RWPE1 (cell line): ENCODE measurements around the gene TGM6.

Source experiments
- CTCF ChIA-PET: fragments of 350-600 bp; sonication (Branson Sonifier 250); formaldehyde crosslinking; extraction: SDS; loops from one replicate; lab custom pipeline; 2021; lab: Yijun Ruan, JAX
- POLR2A ChIA-PET: fragments of 400-600 bp; formaldehyde crosslinking; extraction: SDS; loops from one replicate; lab custom pipeline; 2020; ENCODE audit warnings: antibody characterized with exemption; ENCODE audit not compliant: low non-redundant PET; lab: Yijun Ruan, JAX
- DNase-seq: peaks from one replicate; pipeline ENCODE4 v3.0.0; 2012; ENCODE audit warnings: low spot score
- H3K27ac ChIP-seq: fragments of 450-650 bp; 2 replicates; pipeline ENCODE4 v1.5.1; 2017
- TF ChIP-seq, protein P1 (sequence below): fragments of 450-650 bp; conservative IDR thresholded peaks from 2 replicates; pipeline ENCODE4 v1.5.1; 2017; ENCODE audit warnings: low read depth, mild to moderate bottlenecking

TGM6 gene

DNA sequence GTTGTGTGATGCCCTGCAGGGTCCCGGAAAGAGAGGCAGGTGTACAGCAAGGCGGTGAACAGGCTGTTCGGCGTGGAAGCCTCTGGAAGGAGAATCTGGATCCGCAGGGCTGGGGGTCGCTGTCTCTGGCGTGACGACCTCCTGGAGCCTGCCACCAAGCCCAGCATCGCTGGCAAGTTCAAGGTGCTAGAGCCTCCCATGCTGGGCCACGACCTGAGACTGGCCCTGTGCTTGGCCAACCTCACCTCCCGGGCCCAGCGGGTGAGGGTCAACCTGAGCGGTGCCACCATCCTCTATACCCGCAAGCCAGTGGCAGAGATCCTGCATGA is 36.5 kb downstream of the TGM6 start:
- ChIA-PET CTCF (interaction anchor here (0.8 kb wide), 1 partner anchor 35 kb away, joined by 4 read pairs; no protein-coding TSS in a partner anchor), POLR2A (no interaction called here)
- TF ChIP-seq, protein P1, sequence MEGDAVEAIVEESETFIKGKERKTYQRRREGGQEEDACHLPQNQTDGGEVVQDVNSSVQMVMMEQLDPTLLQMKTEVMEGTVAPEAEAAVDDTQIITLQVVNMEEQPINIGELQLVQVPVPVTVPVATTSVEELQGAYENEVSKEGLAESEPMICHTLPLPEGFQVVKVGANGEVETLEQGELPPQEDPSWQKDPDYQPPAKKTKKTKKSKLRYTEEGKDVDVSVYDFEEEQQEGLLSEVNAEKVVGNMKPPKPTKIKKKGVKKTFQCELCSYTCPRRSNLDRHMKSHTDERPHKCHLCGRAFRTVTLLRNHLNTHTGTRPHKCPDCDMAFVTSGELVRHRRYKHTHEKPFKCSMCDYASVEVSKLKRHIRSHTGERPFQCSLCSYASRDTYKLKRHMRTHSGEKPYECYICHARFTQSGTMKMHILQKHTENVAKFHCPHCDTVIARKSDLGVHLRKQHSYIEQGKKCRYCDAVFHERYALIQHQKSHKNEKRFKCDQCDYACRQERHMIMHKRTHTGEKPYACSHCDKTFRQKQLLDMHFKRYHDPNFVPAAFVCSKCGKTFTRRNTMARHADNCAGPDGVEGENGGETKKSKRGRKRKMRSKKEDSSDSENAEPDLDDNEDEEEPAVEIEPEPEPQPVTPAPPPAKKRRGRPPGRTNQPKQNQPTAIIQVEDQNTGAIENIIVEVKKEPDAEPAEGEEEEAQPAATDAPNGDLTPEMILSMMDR = no peak
- no peak for DNase-seq
- H3K27ac ChIP-seq = no peak overlapping the region

DNA sequence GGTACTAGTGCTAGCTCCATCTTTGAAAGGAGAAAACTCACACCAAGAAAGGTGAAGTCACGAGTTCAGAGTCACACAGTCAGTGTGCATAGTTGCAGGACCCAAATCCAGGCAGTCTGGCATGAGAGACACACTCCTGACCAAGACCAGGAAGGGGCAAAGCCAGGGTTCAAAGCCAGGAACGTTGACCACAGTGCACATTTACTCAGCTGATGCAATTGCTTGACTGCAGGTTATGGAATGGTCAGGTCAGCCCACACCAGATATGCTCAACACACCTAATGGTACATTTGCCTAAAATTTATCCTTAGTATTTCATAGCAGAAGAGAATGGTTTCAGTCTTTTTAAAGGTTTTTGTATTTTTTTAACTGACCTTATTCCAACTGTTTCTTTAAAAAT is 37.7 kb downstream of the TGM6 start:
- ChIA-PET CTCF (no interaction called here), POLR2A (no interaction called here)
- TF ChIP-seq, protein P1 = no peak
- H3K27ac ChIP-seq = no peak overlapping the region
- DNase-seq = no peak

DNA sequence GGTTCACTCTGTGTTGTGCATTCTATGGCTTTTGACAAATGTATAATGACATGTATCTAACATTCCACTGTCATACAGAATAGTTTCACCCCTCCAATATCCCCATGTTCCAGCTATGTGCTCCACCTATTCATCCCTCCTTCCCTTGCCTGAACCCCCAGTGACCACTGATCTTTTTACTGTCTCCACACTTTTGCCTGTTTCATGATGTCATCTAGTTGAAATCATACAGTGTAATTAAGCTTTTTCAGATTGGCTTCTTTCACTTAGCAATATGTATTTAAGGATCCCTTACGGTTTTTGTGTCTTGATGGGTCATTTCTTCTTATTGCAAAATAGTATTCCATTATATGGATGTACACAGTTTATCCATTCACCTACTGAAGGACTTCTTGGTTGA is 39.8 kb downstream of the TGM6 start:
- CTCF ChIA-PET = no interaction called here
- POLR2A ChIA-PET = no interaction called here
- TF ChIP-seq, protein P1 = no peak
- no peak for DNase-seq
- no peak overlapping the region for H3K27ac ChIP-seq

DNA sequence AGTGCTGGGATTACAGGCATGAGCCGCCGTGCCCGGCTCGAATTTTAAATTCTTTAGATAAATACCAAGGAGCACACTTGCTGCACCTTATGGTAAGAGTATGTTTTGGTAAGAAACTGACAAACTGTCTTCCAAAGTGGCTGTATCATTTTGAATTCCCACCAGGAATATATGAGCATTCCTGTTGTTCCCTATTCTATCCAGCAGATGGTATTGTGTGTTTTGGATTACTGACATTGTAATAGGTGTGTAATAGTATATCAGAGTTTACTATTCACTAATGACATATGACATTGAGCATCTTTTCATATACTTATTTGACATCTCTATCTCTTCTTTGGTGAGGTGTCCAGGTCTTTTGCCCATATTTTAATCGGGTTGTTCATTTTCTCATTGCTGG is 40.5 kb downstream of the TGM6 start:
- DNase-seq = peak; percentile 33
- POLR2A ChIA-PET = no interaction called here
- TF ChIP-seq, protein P1 = peak; percentile 59
- CTCF ChIA-PET = no interaction called here
- no peak overlapping the region for H3K27ac ChIP-seq

DNA sequence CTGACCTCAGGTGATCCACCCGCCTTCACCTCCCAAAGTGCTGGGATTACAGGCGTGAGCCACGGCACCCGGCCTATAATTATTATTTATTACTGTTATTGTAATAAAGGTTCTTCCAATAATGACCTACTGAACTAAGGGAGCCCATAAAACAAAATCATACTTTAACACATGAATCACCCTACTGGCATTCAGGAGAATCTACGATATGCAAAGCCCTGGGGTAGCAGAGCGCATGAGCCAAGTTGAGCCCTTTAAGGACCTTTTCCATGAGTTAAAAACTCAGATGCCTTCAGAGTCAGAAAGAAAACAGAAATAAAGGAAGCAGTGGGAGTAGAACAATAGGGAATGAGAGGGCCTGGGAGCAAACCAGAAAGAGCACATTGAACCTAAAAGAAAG is 48.4 kb downstream of the TGM6 start:
- no peak overlapping the region for H3K27ac ChIP-seq
- TF ChIP-seq, protein P1 = no peak
- POLR2A ChIA-PET = no interaction called here
- DNase-seq = peak; percentile 36
- CTCF ChIA-PET = no interaction called here

DNA sequence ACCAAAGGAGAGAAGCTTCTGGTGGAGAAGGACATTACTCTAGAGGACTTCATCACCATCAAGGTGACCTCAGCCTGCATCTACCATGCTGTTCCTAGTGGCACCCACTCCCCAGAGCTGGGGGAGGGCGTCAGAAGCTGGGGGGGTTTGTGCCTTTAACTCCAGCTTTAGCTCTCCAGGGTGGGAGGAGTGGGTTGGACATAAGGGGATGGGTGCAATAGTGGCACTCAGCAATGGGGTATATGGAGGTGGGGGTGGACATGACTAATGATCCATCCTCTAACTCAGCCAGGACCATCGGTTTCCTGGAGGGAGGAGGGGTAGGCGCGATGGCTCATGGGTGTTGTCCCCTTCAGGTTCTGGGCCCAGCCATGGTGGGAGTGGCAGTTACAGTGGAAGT is 49.8 kb downstream of the TGM6 start:
- ChIA-PET POLR2A (no interaction called here), CTCF (no interaction called here)
- no peak overlapping the region for H3K27ac ChIP-seq
- TF ChIP-seq, protein P1 = no peak
- no peak for DNase-seq

DNA sequence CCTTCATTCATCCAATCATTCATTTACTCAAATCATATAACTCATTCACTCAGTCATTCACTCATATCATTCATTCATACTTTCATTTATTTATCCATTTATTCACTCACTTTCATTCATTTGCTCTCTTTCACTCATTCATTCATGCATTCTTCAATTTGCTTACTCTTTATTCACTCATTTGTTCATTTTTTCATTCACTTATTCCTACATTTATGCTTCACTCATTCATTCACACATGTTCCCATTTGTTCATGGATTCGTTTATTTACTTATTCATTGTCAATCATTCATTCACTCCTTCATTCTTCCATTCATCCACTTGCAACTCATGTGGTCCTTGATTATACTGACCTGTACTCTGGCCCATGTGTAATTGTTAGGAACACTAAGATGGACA is 50.5 kb downstream of the TGM6 start:
- H3K27ac ChIP-seq = no peak overlapping the region
- DNase-seq = no peak
- ChIA-PET CTCF (no interaction called here), POLR2A (no interaction called here)
- TF ChIP-seq, protein P1 = no peak
